HG03558 (cell line): ENCODE measurements around the gene PEDS1.
A peak's percentile ranks its signal among the peaks of the same experiment; 100 is the strongest.
"Not testable (repeated sequence)": the region's sequence is repeated elsewhere in the genome, so short reads cannot be mapped to it uniquely, and the experiment has no call there.

Experiments
- ATAC-seq: cut with Tn5 transposase; IDR thresholded peaks from one replicate; pipeline ENCODE4 v1.9.1; 2021; ENCODE audit warnings: moderate number of reproducible peaks; ENCODE audit not compliant: unreplicated experiment; ENCODE audit errors: extremely low read depth

The PEDS1 gene

GRCh38 chr20:50116368-50116999 lies 37.0 kb downstream of the PEDS1 start:
- ATAC-seq, result no peak

- peak; percentile 39 for ATAC-seq
Measured at GRCh38 chr20:50115591-50116367, 37.7 kb downstream of the PEDS1 start.

- no peak for ATAC-seq
Measured at GRCh38 chr20:50115041-50115512, 38.4 kb downstream of the PEDS1 start.

- ATAC-seq, result no peak
Measured at GRCh38 chr20:50113420-50114224, 39.9 kb downstream of the PEDS1 start.

GRCh38 chr20:50112512-50113419 lies 40.8 kb downstream of the PEDS1 start, which contains the start of gene UBE2V1:
UBE2V1 (minus strand) TSS chr20:50113150; CDS start chr20:50113128, 22 bp downstream.
- no peak for ATAC-seq

- no peak for ATAC-seq
Measured at GRCh38 chr20:50111829-50112495, 41.6 kb downstream of the PEDS1 start.

GRCh38 chr20:50111120-50111828 lies 42.2 kb downstream of the PEDS1 start:
- no peak for ATAC-seq

- no peak for ATAC-seq
Measured at GRCh38 chr20:50110141-50111047, 43.1 kb downstream of the PEDS1 start.

GRCh38 chr20:50108556-50109235 lies 44.8 kb downstream of the PEDS1 start:
- ATAC-seq, result no peak

- ATAC-seq, result no peak
Measured at GRCh38 chr20:50107796-50108331, 45.7 kb downstream of the PEDS1 start.

- ATAC-seq, result no peak
Measured at GRCh38 chr20:50107086-50107660, 46.4 kb downstream of the PEDS1 start.

GRCh38 chr20:50106669-50107068 lies 46.9 kb downstream of the PEDS1 start:
- ATAC-seq, result not testable (repeated sequence)
